Natural killer cell treated with Interleukin-12 subunit alpha and Interleukin-12 subunit beta and Interleukin-15 and Interleukin-18, amount 100 ng/mL, for 72 hours (primary cell): ENCODE measurements around the gene RECK. TPM values are rescaled to one million over a fixed set of nuclear protein-coding genes. Genes with fewer than 3 reads are reported as not detected.
A peak's percentile ranks its signal among the peaks of the same experiment; 100 is the strongest.
"Not testable (repeated sequence)": the region's sequence is repeated elsewhere in the genome, so short reads cannot be mapped to it uniquely, and the experiment has no call there.

Experiments used
- ATAC-seq, 2 donors: fragments of 150-1000 bp; cut with Tn5 transposase in 1 of 2; sonication (Bioruptor Pico), chemical (Tn5 transposase) in 1 of 2; 2 replicates each; pipeline ENCODE4 v1.10.0; 2021
- DNase-seq: peaks from one replicate; pipeline ENCODE4 v3.0.0; 2022; ENCODE audit warnings: low spot score
- H3K27ac Mint-ChIP-seq, 2 donors: 1 replicate in 1 of 2; 2 replicates in 1 of 2; pipeline ENCODE4 v1.8.0; 2022; ENCODE audit warnings: mixed read lengths in 2 of 2, mild to moderate bottlenecking in 1 of 2, moderate library complexity in 1 of 2
- H3K27me3 Mint-ChIP-seq, 2 donors: 1 replicate in 1 of 2; 2 replicates in 1 of 2; pipeline ENCODE4 v1.8.0; 2022; ENCODE audit warnings: mixed read lengths in 2 of 2
- H3K36me3 Mint-ChIP-seq: one replicate; pipeline ENCODE4 v1.8.0; 2022; ENCODE audit warnings: mixed read lengths
- H3K4me1 Mint-ChIP-seq, 2 donors: 1 replicate in 1 of 2; 2 replicates in 1 of 2; pipeline ENCODE4 v1.8.0; 2022; ENCODE audit warnings: low read depth in 2 of 2, mixed read lengths in 2 of 2, mild to moderate bottlenecking in 1 of 2
- H3K4me3 Mint-ChIP-seq: one replicate; pipeline ENCODE4 v1.8.0; 2022; ENCODE audit warnings: mixed read lengths
- H3K9me3 Mint-ChIP-seq: 2 replicates; pipeline ENCODE4 v1.8.0; 2022; ENCODE audit warnings: mixed read lengths
- total RNA-seq, 2 donors: library from RNA; stranded (reverse); gene quantifications; one replicate each; pipeline ENCODE4 v1.2.3, GENCODE V29; 2022

RECK gene
- total RNA-seq, 2 donors from 2014 or later, result 4.0 to 7.0 TPM

GRCh38 chr9:36120705-36121104 lies 84.0 kb downstream of the RECK start:
- ATAC-seq (no peak), DNase-seq (no peak)
- Mint-ChIP-seq H3K27ac (no peak overlapping the region), H3K4me1 (peaks cover 0 to 10% of the 10 kb centered on the region in 2 donors), H3K9me3 (no peaks in the 10 kb centered on the region), H3K4me3 (no peak overlapping the region), H3K27me3 (no peaks in the 10 kb centered on the region), H3K36me3 (no peaks in the 10 kb centered on the region)

- Mint-ChIP-seq H3K27ac (no peak overlapping the region), H3K9me3 (no peaks in the 10 kb centered on the region), H3K36me3 (no peaks in the 10 kb centered on the region), H3K4me1 (peaks cover under 1 to 4% of the 10 kb centered on the region in 2 donors), H3K4me3 (no peak overlapping the region), H3K27me3 (no peaks in the 10 kb centered on the region)
- DNase-seq (no peak), ATAC-seq (no peak)
Measured at GRCh38 chr9:36121971-36122370, 85.3 kb downstream of the RECK start.

GRCh38 chr9:36123515-36123914 lies 86.8 kb downstream of the RECK start:
- ATAC-seq (no peak), DNase-seq (no peak)
- H3K4me1 Mint-ChIP-seq, result peaks cover 16 to 18% of the 10 kb centered on the region in 2 donors
- no peaks in the 10 kb centered on the region for H3K9me3 Mint-ChIP-seq
- no peak overlapping the region for H3K27ac Mint-ChIP-seq
- no peaks in the 10 kb centered on the region for H3K36me3 Mint-ChIP-seq
- no peak overlapping the region for H3K4me3 Mint-ChIP-seq
- no peaks in the 10 kb centered on the region for H3K27me3 Mint-ChIP-seq

GRCh38 chr9:36125062-36125855 lies 88.5 kb downstream of the RECK start:
- Mint-ChIP-seq H3K9me3 (no peaks in the 10 kb centered on the region), H3K27ac (no peak overlapping the region), H3K27me3 (no peaks in the 10 kb centered on the region), H3K4me1 (peaks cover 16 to 18% of the 10 kb centered on the region in 2 donors), H3K36me3 (no peaks in the 10 kb centered on the region), H3K4me3 (no peak overlapping the region)
- no peak for ATAC-seq
- DNase-seq, result no peak

- ATAC-seq (no peak), DNase-seq (no peak)
- no peaks in the 10 kb centered on the region for H3K9me3 Mint-ChIP-seq
- no peaks in the 10 kb centered on the region for H3K27me3 Mint-ChIP-seq
- peaks cover 16 to 18% of the 10 kb centered on the region in 2 donors for H3K4me1 Mint-ChIP-seq
- H3K36me3 Mint-ChIP-seq, result no peaks in the 10 kb centered on the region
- H3K4me3 Mint-ChIP-seq, result no peak overlapping the region
- H3K27ac Mint-ChIP-seq, result no peak overlapping the region
Measured at GRCh38 chr9:36126016-36126730, 89.5 kb downstream of the RECK start.

GRCh38 chr9:36127652-36128244 lies 91.0 kb downstream of the RECK start:
- H3K9me3 Mint-ChIP-seq, result no peaks in the 10 kb centered on the region
- ATAC-seq (peak; percentile 38 to 61), DNase-seq (no peak)
- peak overlapping the region in 1 of 2 donors; percentile 5 for H3K27ac Mint-ChIP-seq
- H3K36me3 Mint-ChIP-seq, result no peaks in the 10 kb centered on the region
- H3K27me3 Mint-ChIP-seq, result no peaks in the 10 kb centered on the region
- no peak overlapping the region for H3K4me3 Mint-ChIP-seq
- H3K4me1 Mint-ChIP-seq, result peaks cover 16 to 18% of the 10 kb centered on the region in 2 donors

- H3K9me3 Mint-ChIP-seq, result no peaks in the 10 kb centered on the region
- ATAC-seq (no peak), DNase-seq (no peak)
- H3K4me1 Mint-ChIP-seq, result peaks cover 16 to 18% of the 10 kb centered on the region in 2 donors
- H3K27ac Mint-ChIP-seq, result peak overlapping the region in 1 of 2 donors; percentile 5
- H3K36me3 Mint-ChIP-seq, result no peaks in the 10 kb centered on the region
- H3K4me3 Mint-ChIP-seq, result no peak overlapping the region
- no peaks in the 10 kb centered on the region for H3K27me3 Mint-ChIP-seq
Measured at GRCh38 chr9:36128349-36128748, 91.6 kb downstream of the RECK start.

GRCh38 chr9:36129139-36129538 lies 92.4 kb downstream of the RECK start:
- no peaks in the 10 kb centered on the region for H3K27me3 Mint-ChIP-seq
- H3K36me3 Mint-ChIP-seq, result no peaks in the 10 kb centered on the region
- ATAC-seq (no peak), DNase-seq (no peak)
- H3K27ac Mint-ChIP-seq, result no peak overlapping the region
- H3K4me1 Mint-ChIP-seq, result peaks cover 16 to 18% of the 10 kb centered on the region in 2 donors
- no peak overlapping the region for H3K4me3 Mint-ChIP-seq
- no peaks in the 10 kb centered on the region for H3K9me3 Mint-ChIP-seq

- H3K27ac Mint-ChIP-seq, H3K27me3 Mint-ChIP-seq, H3K9me3 Mint-ChIP-seq, DNase-seq, H3K36me3 Mint-ChIP-seq, H3K4me3 Mint-ChIP-seq, ATAC-seq: not testable (repeated sequence)
- H3K4me1 Mint-ChIP-seq, result peaks cover 20 to 21% of the 10 kb centered on the region in 2 donors
Measured at GRCh38 chr9:36131666-36132065, 95.0 kb downstream of the RECK start.

- Mint-ChIP-seq H3K9me3 (no peaks in the 10 kb centered on the region), H3K27ac (no peak overlapping the region), H3K4me3 (no peak overlapping the region), H3K36me3 (no peaks in the 10 kb centered on the region), H3K4me1 (peaks cover 21 to 22% of the 10 kb centered on the region in 2 donors), H3K27me3 (no peaks in the 10 kb centered on the region)
- no peak for DNase-seq
- no peak for ATAC-seq
Measured at GRCh38 chr9:36132086-36132485, 95.4 kb downstream of the RECK start.

- ATAC-seq, result no peak
- no peak for DNase-seq
- Mint-ChIP-seq H3K9me3 (no peaks in the 10 kb centered on the region), H3K4me1 (peaks cover 34 to 35% of the 10 kb centered on the region in 2 donors), H3K36me3 (no peaks in the 10 kb centered on the region), H3K27ac (no peak overlapping the region), H3K27me3 (no peaks in the 10 kb centered on the region), H3K4me3 (no peak overlapping the region)
Measured at GRCh38 chr9:36134761-36135505, 98.2 kb downstream of the RECK start.

GRCh38 chr9:36135741-36136271 lies 99.1 kb downstream of the RECK start:
- no peak for DNase-seq
- ATAC-seq, result no peak
- Mint-ChIP-seq H3K4me1 (peaks cover 43 to 44% of the 10 kb centered on the region in 2 donors), H3K27ac (peak overlapping the region in 1 of 2 donors; percentile 37), H3K36me3 (no peaks in the 10 kb centered on the region), H3K27me3 (no peaks in the 10 kb centered on the region), H3K9me3 (no peaks in the 10 kb centered on the region), H3K4me3 (peak overlapping the region; percentile 78)

GRCh38 chr9:36136272-36136893 lies 99.7 kb downstream of the RECK start, which contains the start of gene GLIPR2:
Gene GLIPR2 (plus strand): TSS chr9:36136733. CDS start chr9:36136779, 46 bp downstream.
- H3K4me1 Mint-ChIP-seq, result peaks cover 48 to 49% of the 10 kb centered on the region in 2 donors
- H3K4me3 Mint-ChIP-seq, result peak within 1 kb of the TSS; percentile 97
- peak within 1 kb of the TSS; percentile 63 to 84 for H3K27ac Mint-ChIP-seq
- no peaks in the 10 kb centered on the region for H3K9me3 Mint-ChIP-seq
- ATAC-seq (peak; percentile 99), DNase-seq (peak; percentile 89)
- H3K36me3 Mint-ChIP-seq, result no peaks in the 10 kb centered on the region
- no peaks in the 10 kb centered on the region for H3K27me3 Mint-ChIP-seq
